ENCODE data around the gene NPAS3.

DNA sequence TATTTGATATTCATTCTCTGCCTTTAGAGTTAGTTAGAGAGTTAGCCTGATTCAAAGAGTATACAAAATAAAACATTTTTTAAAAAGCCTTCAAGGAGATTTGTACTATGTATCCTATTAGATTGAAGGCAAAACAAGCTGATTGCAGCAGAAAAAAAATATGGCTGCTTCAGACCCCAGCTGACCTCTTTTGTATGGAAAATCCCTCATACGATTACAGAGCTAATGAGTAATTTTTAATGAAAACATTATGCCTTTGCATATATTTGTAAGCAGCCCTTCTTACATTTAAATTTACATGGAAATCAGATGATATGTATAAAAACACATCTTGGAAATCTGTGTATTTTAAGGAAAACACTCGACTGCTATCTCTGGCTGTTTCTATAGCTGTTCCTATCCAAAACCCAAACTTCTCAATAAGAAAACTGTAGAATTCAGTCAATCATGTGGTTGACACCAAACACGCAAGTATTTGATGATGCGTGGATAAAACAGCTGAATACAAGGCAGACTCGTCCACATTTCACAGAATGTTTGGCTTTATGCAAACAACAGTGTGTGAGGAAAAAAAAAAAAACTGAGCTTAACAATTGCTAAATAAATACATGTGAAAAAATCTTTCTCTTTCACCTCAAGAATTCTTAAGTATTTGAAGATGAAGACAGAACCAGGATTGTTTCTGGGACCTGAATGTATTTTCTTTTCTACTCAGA, 736.9 kb downstream of the NPAS3 start:
- TF ChIP-seq, protein P1, sequence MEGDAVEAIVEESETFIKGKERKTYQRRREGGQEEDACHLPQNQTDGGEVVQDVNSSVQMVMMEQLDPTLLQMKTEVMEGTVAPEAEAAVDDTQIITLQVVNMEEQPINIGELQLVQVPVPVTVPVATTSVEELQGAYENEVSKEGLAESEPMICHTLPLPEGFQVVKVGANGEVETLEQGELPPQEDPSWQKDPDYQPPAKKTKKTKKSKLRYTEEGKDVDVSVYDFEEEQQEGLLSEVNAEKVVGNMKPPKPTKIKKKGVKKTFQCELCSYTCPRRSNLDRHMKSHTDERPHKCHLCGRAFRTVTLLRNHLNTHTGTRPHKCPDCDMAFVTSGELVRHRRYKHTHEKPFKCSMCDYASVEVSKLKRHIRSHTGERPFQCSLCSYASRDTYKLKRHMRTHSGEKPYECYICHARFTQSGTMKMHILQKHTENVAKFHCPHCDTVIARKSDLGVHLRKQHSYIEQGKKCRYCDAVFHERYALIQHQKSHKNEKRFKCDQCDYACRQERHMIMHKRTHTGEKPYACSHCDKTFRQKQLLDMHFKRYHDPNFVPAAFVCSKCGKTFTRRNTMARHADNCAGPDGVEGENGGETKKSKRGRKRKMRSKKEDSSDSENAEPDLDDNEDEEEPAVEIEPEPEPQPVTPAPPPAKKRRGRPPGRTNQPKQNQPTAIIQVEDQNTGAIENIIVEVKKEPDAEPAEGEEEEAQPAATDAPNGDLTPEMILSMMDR (IDR thresholded peaks at IDR 0.05), result no peak
- TF ChIP-seq POLR2A (IDR thresholded peaks at IDR 0.05), result no peak
